Thyroid gland (tissue), 4 donors: ENCODE results near the gene APP. TPM values are rescaled to one million over a fixed set of nuclear protein-coding genes. Genes with fewer than 3 reads are reported as not detected.

Source experiments
- DNase-seq, 2 donors: peaks; one replicate each; pipeline ENCODE4 v3.0.0-alpha.2; 2019
- H3K27ac ChIP-seq, 3 donors: fragments of 200-600 bp; sonication (generic); 1 replicate in 2 of 3; 2 replicates in 1 of 3; pipeline ENCODE4 v1.5.1; 2016 to 2019; ENCODE audit warnings: mild to moderate bottlenecking in 1 of 3, moderate library complexity in 1 of 3
- H3K27me3 ChIP-seq: fragments of 200-600 bp; sonication (generic); one replicate; pipeline ENCODE4 v1.5.1; 2019
- H3K36me3 ChIP-seq, 2 donors: fragments of 200-600 bp; sonication (generic); one replicate each; pipeline ENCODE4 v1.5.1; 2016 to 2019
- H3K4me1 ChIP-seq, 2 donors: fragments of 200-600 bp; sonication (generic); one replicate each; pipeline ENCODE4 v1.5.1; 2017 to 2019
- H3K4me3 ChIP-seq, 3 donors: fragments of 200-600 bp; sonication (generic); replicated peaks in 1 of 3; 1 replicate in 2 of 3; 2 replicates in 1 of 3; pipeline ENCODE4 v1.5.1; 2016; ENCODE audit warnings: mild to moderate bottlenecking in 1 of 3
- H3K9me3 ChIP-seq: fragments of 200-600 bp; sonication (generic); one replicate; pipeline ENCODE4 v1.5.1; 2017
- CTCF ChIP-seq, 6 experiments: fragments of 200-600 bp in 3 of 6; fragments of 450-650 bp in 3 of 6; sonication (generic) in 3 of 6; IDR thresholded peaks; one replicate each; pipeline ENCODE4 v1.5.1; 2016 to 2019; ENCODE audit warnings: antibody characterized with exemption in 6 of 6, mild to moderate bottlenecking in 2 of 6, inconsistent platforms in 1 of 6, moderate library complexity in 1 of 6
- POLR2A ChIP-seq, 2 donors: fragments of 450-650 bp; IDR thresholded peaks; one replicate each; pipeline ENCODE4 v1.6.1; 2017; ENCODE audit warnings: antibody characterized with exemption in 2 of 2, mild to moderate bottlenecking in 2 of 2, moderate library complexity in 1 of 2
- WGBS, 2 donors: methylation state at CpG; one replicate each; pipeline ENCODE4 v1.1.5; 2017; 5-methylcytosine and 5-hydroxymethylcytosine counted together
- intact Hi-C: fragments of 100-400 bp; cut with DNase I; formaldehyde crosslinking; loops from one replicate; pipeline ENCODE4 v1.15.1; 2023
- total RNA-seq, 4 donors: library from RNA; depleted of rRNA; stranded (reverse); fragments of >200 nt; gene quantifications; one replicate each; pipeline ENCODE4 v1.2.3, GENCODE V29; 2016

Gene APP
- total RNA-seq, 4 donors from 2014 or later, result 513 to 716 (median 676) TPM

GRCh38 chr21:26095131-26095530 lies 75.4 kb downstream of the APP start:
- DNase-seq, result no peak
- no peak overlapping the region for H3K4me3 ChIP-seq
- 97 to 99% methylated on average over 7 of the region's 7 CpGs for WGBS, 2 donors
- H3K36me3 ChIP-seq, result no peaks in the 10 kb centered on the region
- TF ChIP-seq POLR2A (IDR thresholded peaks at IDR 0.05) (no peak), CTCF (IDR thresholded peaks at IDR 0.05) (no peak)
- H3K27me3 ChIP-seq, result no peaks in the 10 kb centered on the region
- intact Hi-C loops, result no loop called here
- H3K27ac ChIP-seq, result no peak overlapping the region
- peaks cover 0 to 6% of the 10 kb centered on the region in 2 donors for H3K4me1 ChIP-seq
- no peaks in the 10 kb centered on the region for H3K9me3 ChIP-seq

GRCh38 chr21:26093122-26093521 lies 77.4 kb downstream of the APP start:
- intact Hi-C loops, result no loop called here
- Histone ChIP-seq H3K27me3 (no peaks in the 10 kb centered on the region), H3K36me3 (peaks cover 0 to 4% of the 10 kb centered on the region in 2 donors), H3K27ac (no peak overlapping the region), H3K4me1 (no peaks in the 10 kb centered on the region), H3K4me3 (no peak overlapping the region), H3K9me3 (no peaks in the 10 kb centered on the region)
- WGBS, 2 donors, result 62 to 68% methylated on average over 3 of the region's 3 CpGs
- TF ChIP-seq CTCF (IDR thresholded peaks at IDR 0.05) (no peak), POLR2A (IDR thresholded peaks at IDR 0.05) (no peak)
- DNase-seq, result no peak

- H3K36me3 ChIP-seq, result peaks cover 0 to 4% of the 10 kb centered on the region in 2 donors
- H3K4me3 ChIP-seq, result no peak overlapping the region
- no peaks in the 10 kb centered on the region for H3K27me3 ChIP-seq
- WGBS, 2 donors, result 89 to 90% methylated on average over 5 of the region's 5 CpGs
- TF ChIP-seq POLR2A (IDR thresholded peaks at IDR 0.05) (no peak), CTCF (IDR thresholded peaks at IDR 0.05) (no peak)
- no peaks in the 10 kb centered on the region for H3K9me3 ChIP-seq
- H3K4me1 ChIP-seq, result no peaks in the 10 kb centered on the region
- no peak for DNase-seq
- no peak overlapping the region for H3K27ac ChIP-seq
- intact Hi-C loops, result no loop called here
These were observed 79.0 kb downstream of the APP start for GRCh38 chr21:26091480-26092018.

- peaks cover 0 to 4% of the 10 kb centered on the region in 2 donors for H3K36me3 ChIP-seq
- TF ChIP-seq POLR2A (IDR thresholded peaks at IDR 0.05), result no peak
- no peak for TF ChIP-seq CTCF (IDR thresholded peaks at IDR 0.05)
- H3K9me3 ChIP-seq, result no peaks in the 10 kb centered on the region
- H3K4me1 ChIP-seq, result peaks cover 0 to 13% of the 10 kb centered on the region in 2 donors
- H3K4me3 ChIP-seq, result no peak overlapping the region
- DNase-seq, result no peak
- WGBS, 2 donors, result 91 to 98% methylated on average over 4 to 6 of the region's 6 CpGs
- no peaks in the 10 kb centered on the region for H3K27me3 ChIP-seq
- no peak overlapping the region for H3K27ac ChIP-seq
- intact Hi-C loops, result no loop called here
These were observed 80.8 kb downstream of the APP start for GRCh38 chr21:26089730-26090129.

GRCh38 chr21:26087223-26087918 lies 83.2 kb downstream of the APP start:
- WGBS, 2 donors, result 86 to 91% methylated on average over 4 of the region's 4 CpGs
- no peak overlapping the region for H3K27ac ChIP-seq
- H3K4me3 ChIP-seq, result no peak overlapping the region
- no peak for TF ChIP-seq POLR2A (IDR thresholded peaks at IDR 0.05)
- no peak for TF ChIP-seq CTCF (IDR thresholded peaks at IDR 0.05)
- H3K9me3 ChIP-seq, result no peaks in the 10 kb centered on the region
- H3K27me3 ChIP-seq, result no peaks in the 10 kb centered on the region
- DNase-seq, result no peak
- H3K4me1 ChIP-seq, result peaks cover 0 to 27% of the 10 kb centered on the region in 2 donors
- intact Hi-C loops, result no loop called here
- peaks cover 0 to 4% of the 10 kb centered on the region in 2 donors for H3K36me3 ChIP-seq
